HAP-1 (cell line): ENCODE measurements around the gene DIAPH1.
A peak's percentile ranks its signal among the peaks of the same experiment; 100 is the strongest.

Experiments used
- DNase-seq, 2 experiments: peaks; one replicate each; pipeline ENCODE4 v3.0.0-alpha.2; 2016 to 2020; ENCODE audit warnings: low spot score in 2 of 2
- H3K27me3 ChIP-seq: fragments of 250-450 bp; sonication (Bioruptor Pico); 2 replicates; pipeline ENCODE4 v1.5.1; 2020; ENCODE audit warnings: low read depth, mild to moderate bottlenecking, moderate library complexity
- H3K36me3 ChIP-seq: fragments of 250-450 bp; sonication (Bioruptor Pico); replicated peaks from 2 replicates; pipeline ENCODE4 v1.5.1; 2020; ENCODE audit warnings: mild to moderate bottlenecking
- H3K4me1 ChIP-seq: fragments of 250-450 bp; sonication (Bioruptor Pico); 2 replicates; pipeline ENCODE4 v1.5.1; 2020; ENCODE audit warnings: mild to moderate bottlenecking
- H3K4me3 ChIP-seq: fragments of 250-450 bp; sonication (Bioruptor Pico); 2 replicates; pipeline ENCODE4 v1.5.1; 2020; ENCODE audit warnings: mild to moderate bottlenecking, moderate library complexity
- H3K9me3 ChIP-seq: fragments of 250-450 bp; sonication (Bioruptor Pico); 2 replicates; pipeline ENCODE4 v1.5.1; 2020; ENCODE audit warnings: mild to moderate bottlenecking, moderate library complexity
- in situ Hi-C: fragments of 300-500 bp; cut with MboI; formaldehyde crosslinking; loops from 3 replicates; pipeline ENCODE4 v1.14.3; 2020; ENCODE audit warnings: low sequenced_read_pairs, inconsistent platforms, mixed read lengths

Gene DIAPH1

GRCh38 chr5:141649972-141650371 is 31.2 kb upstream of the DIAPH1 start:
- H3K36me3 ChIP-seq, result no peaks in the 10 kb centered on the region; the same call in 1 of the 2 replicates
- H3K27me3 ChIP-seq, result no peaks in the 10 kb centered on the region
- no peaks in the 10 kb centered on the region for H3K9me3 ChIP-seq
- DNase-seq, result no peak
- no peak overlapping the region for H3K4me3 ChIP-seq
- H3K4me1 ChIP-seq, result peaks cover 3% of the 10 kb centered on the region; the same call in 1 of the 2 replicates
- in situ Hi-C loops, result no loop called here

- no peaks in the 10 kb centered on the region for H3K27me3 ChIP-seq
- no peak overlapping the region for H3K4me3 ChIP-seq
- in situ Hi-C loops, result no loop called here
- DNase-seq, result no peak
- H3K4me1 ChIP-seq, result peaks cover 3% of the 10 kb centered on the region; the same call in 1 of the 2 replicates
- no peaks in the 10 kb centered on the region for H3K9me3 ChIP-seq
- no peaks in the 10 kb centered on the region; the same call in 1 of the 2 replicates for H3K36me3 ChIP-seq
Observed at GRCh38 chr5:141649056-141649688, 30.4 kb upstream of the DIAPH1 start.

GRCh38 chr5:141647851-141648250 is 29.1 kb upstream of the DIAPH1 start:
- Histone ChIP-seq H3K36me3 (no peaks in the 10 kb centered on the region; the same call in 1 of the 2 replicates), H3K9me3 (no peaks in the 10 kb centered on the region), H3K4me3 (no peak overlapping the region), H3K4me1 (peaks cover 3% of the 10 kb centered on the region; the same call in 1 of the 2 replicates), H3K27me3 (no peaks in the 10 kb centered on the region)
- in situ Hi-C loops, result no loop called here
- no peak for DNase-seq

GRCh38 chr5:141647242-141647641 is 28.4 kb upstream of the DIAPH1 start:
- Histone ChIP-seq H3K4me1 (peaks cover 3% of the 10 kb centered on the region; the same call in 1 of the 2 replicates), H3K36me3 (peaks cover 5% of the 10 kb centered on the region), H3K27me3 (no peaks in the 10 kb centered on the region), H3K9me3 (no peaks in the 10 kb centered on the region), H3K4me3 (no peak overlapping the region)
- in situ Hi-C loops, result no loop called here
- no peak for DNase-seq

GRCh38 chr5:141646026-141646425 is 27.2 kb upstream of the DIAPH1 start:
- Histone ChIP-seq H3K4me1 (no peaks in the 10 kb centered on the region), H3K9me3 (no peaks in the 10 kb centered on the region), H3K4me3 (no peak overlapping the region), H3K27me3 (no peaks in the 10 kb centered on the region), H3K36me3 (peaks cover 5% of the 10 kb centered on the region)
- DNase-seq, result no peak
- in situ Hi-C loops, result no loop called here

GRCh38 chr5:141641634-141642267 is 23.0 kb upstream of the DIAPH1 start:
- no peaks in the 10 kb centered on the region for H3K9me3 ChIP-seq
- no peaks in the 10 kb centered on the region; the same call in 1 of the 2 replicates for H3K4me1 ChIP-seq
- no peak overlapping the region for H3K4me3 ChIP-seq
- in situ Hi-C loops, result no loop called here
- peaks cover 5% of the 10 kb centered on the region for H3K36me3 ChIP-seq
- no peaks in the 10 kb centered on the region for H3K27me3 ChIP-seq
- no peak for DNase-seq

GRCh38 chr5:141640698-141641097 is 21.9 kb upstream of the DIAPH1 start:
- peaks cover 5% of the 10 kb centered on the region for H3K36me3 ChIP-seq
- H3K4me3 ChIP-seq, result no peak overlapping the region
- no peaks in the 10 kb centered on the region for H3K27me3 ChIP-seq
- DNase-seq, result no peak
- H3K9me3 ChIP-seq, result no peaks in the 10 kb centered on the region
- in situ Hi-C loops, result no loop called here
- H3K4me1 ChIP-seq, result peaks cover 3% of the 10 kb centered on the region

- peaks cover 5% of the 10 kb centered on the region for H3K36me3 ChIP-seq
- in situ Hi-C loops, result no loop called here
Observed at GRCh38 chr5:141640051-141640415, 21.2 kb upstream of the DIAPH1 start.

GRCh38 chr5:141639357-141640050 is 20.7 kb upstream of the DIAPH1 start:
- H3K36me3 ChIP-seq, result peaks cover 5% of the 10 kb centered on the region
- no peak for DNase-seq
- peaks cover 13% of the 10 kb centered on the region for H3K4me1 ChIP-seq
- in situ Hi-C loops, result no loop called here
- no peaks in the 10 kb centered on the region for H3K9me3 ChIP-seq
- no peaks in the 10 kb centered on the region for H3K27me3 ChIP-seq
- H3K4me3 ChIP-seq, result no peak overlapping the region

More at GRCh38 chr5:141640051-141640415, 21.2 kb upstream of the DIAPH1 start:
- H3K9me3 ChIP-seq, result no peaks in the 10 kb centered on the region
- H3K4me3 ChIP-seq, result no peak overlapping the region
- peaks cover 10% of the 10 kb centered on the region for H3K4me1 ChIP-seq
- DNase-seq, result no peak
- H3K27me3 ChIP-seq, result no peaks in the 10 kb centered on the region

- H3K9me3 ChIP-seq, result no peaks in the 10 kb centered on the region
- no peak overlapping the region for H3K4me3 ChIP-seq
- no peak for DNase-seq
- in situ Hi-C loops, result no loop called here
- H3K4me1 ChIP-seq, result peaks cover 13% of the 10 kb centered on the region
- no peaks in the 10 kb centered on the region for H3K27me3 ChIP-seq
- peaks cover 5% of the 10 kb centered on the region for H3K36me3 ChIP-seq
Observed at GRCh38 chr5:141638771-141639170, 20.0 kb upstream of the DIAPH1 start.

- H3K27me3 ChIP-seq, result no peaks in the 10 kb centered on the region
- H3K4me1 ChIP-seq, result peaks cover 13% of the 10 kb centered on the region
- H3K4me3 ChIP-seq, result peak overlapping the region; percentile 89
- in situ Hi-C loops, result no loop called here
- H3K9me3 ChIP-seq, result no peaks in the 10 kb centered on the region
- peaks cover 6% of the 10 kb centered on the region for H3K36me3 ChIP-seq
- DNase-seq, result peak; percentile 32 to 83
Observed at GRCh38 chr5:141637767-141638419, 19.1 kb upstream of the DIAPH1 start.

GRCh38 chr5:141637123-141637766 is 18.4 kb upstream of the DIAPH1 start:
- H3K4me3 ChIP-seq, result peak overlapping the region; percentile 89
- H3K36me3 ChIP-seq, result peaks cover 8% of the 10 kb centered on the region
- peaks cover 13% of the 10 kb centered on the region for H3K4me1 ChIP-seq
- peak in 1 of 2 experiments; percentile 64 for DNase-seq
- in situ Hi-C loops, result no loop called here
- H3K27me3 ChIP-seq, result no peaks in the 10 kb centered on the region
- H3K9me3 ChIP-seq, result no peaks in the 10 kb centered on the region

GRCh38 chr5:141636413-141637122 is 17.8 kb upstream of the DIAPH1 start, which contains the start of the genes HDAC3 and RELL2:
HDAC3 (minus strand) TSS chr5:141636849; CDS start chr5:141636790, 59 bp downstream.
RELL2 (plus strand) TSS chr5:141636997; CDS start chr5:141638226, 1,229 bp downstream.
- H3K9me3 ChIP-seq, result no peaks in the 10 kb centered on the region
- peak within 1 kb of the TSS; percentile 89 for H3K4me3 ChIP-seq
- peaks cover 9% of the 10 kb centered on the region for H3K36me3 ChIP-seq
- DNase-seq, result peak; percentile 84 to 96
- in situ Hi-C loops, result no loop called here
- peaks cover 13% of the 10 kb centered on the region for H3K4me1 ChIP-seq
- no peaks in the 10 kb centered on the region for H3K27me3 ChIP-seq
